Neuron (in vitro differentiated cells): ENCODE measurements around the gene APOL3.
"Not testable (repeated sequence)": the region's sequence is repeated elsewhere in the genome, so short reads cannot be mapped to it uniquely, and the experiment has no call there.

ENCODE experiments used
- H2AFZ ChIP-seq: one replicate; pipeline ENCODE4 v1.6.1; 2013; ENCODE audit warnings: low read depth, mild to moderate bottlenecking, inconsistent platforms, low read length, moderate library complexity
- H3K27me3 ChIP-seq: one replicate; pipeline ENCODE4 v1.6.1; 2013; ENCODE audit warnings: low read length; ENCODE audit not compliant: insufficient read depth
- H3K36me3 ChIP-seq: one replicate; pipeline ENCODE4 v1.6.1; 2013; ENCODE audit warnings: low read length; ENCODE audit not compliant: insufficient read depth
- H3K4me1 ChIP-seq: one replicate; pipeline ENCODE4 v1.6.1; 2013; ENCODE audit warnings: low read length; ENCODE audit not compliant: insufficient read depth
- H3K4me3 ChIP-seq: 2 replicates; pipeline ENCODE4 v1.5.1; 2013; ENCODE audit warnings: mild to moderate bottlenecking, low read length, moderate library complexity
- H3K9me3 ChIP-seq: one replicate; pipeline ENCODE4 v1.6.1; 2013; ENCODE audit warnings: low read length

The APOL3 gene

GRCh38 chr22:36160499-36160942, at the start of gene APOL3:
Gene APOL3, minus strand, starts transcription at chr22:36160755. Its CDS starts 11,700 bp downstream, at chr22:36149055.
- Histone ChIP-seq H3K27me3 (peaks cover 15% of the 10 kb centered on the region), H3K9me3 (no peaks in the 10 kb centered on the region), H3K36me3 (no peaks in the 10 kb centered on the region), H2AFZ (no peak within 1 kb of the TSS), H3K4me3 (no peak within 1 kb of the TSS), H3K4me1 (peaks cover 8% of the 10 kb centered on the region)

GRCh38 chr22:36210224-36210623, 49.7 kb upstream of the APOL3 start:
- Histone ChIP-seq H2AFZ (no peak overlapping the region), H3K9me3 (no peaks in the 10 kb centered on the region), H3K27me3 (no peaks in the 10 kb centered on the region), H3K36me3 (no peaks in the 10 kb centered on the region), H3K4me3 (no peak overlapping the region), H3K4me1 (peaks cover 8% of the 10 kb centered on the region)

GRCh38 chr22:36209488-36209908, 48.9 kb upstream of the APOL3 start:
- H3K4me1 ChIP-seq, H3K4me3 ChIP-seq, H2AFZ ChIP-seq, H3K27me3 ChIP-seq, H3K36me3 ChIP-seq, H3K9me3 ChIP-seq: not testable (repeated sequence)

GRCh38 chr22:36208914-36209313, 48.4 kb upstream of the APOL3 start:
- no peaks in the 10 kb centered on the region for H3K27me3 ChIP-seq

GRCh38 chr22:36208162-36208765, 47.7 kb upstream of the APOL3 start:
- Histone ChIP-seq H3K4me3 (no peak overlapping the region), H3K36me3 (no peaks in the 10 kb centered on the region), H2AFZ (no peak overlapping the region), H3K9me3 (no peaks in the 10 kb centered on the region), H3K27me3 (no peaks in the 10 kb centered on the region), H3K4me1 (peaks cover 4% of the 10 kb centered on the region)

More at GRCh38 chr22:36208914-36209313, 48.4 kb upstream of the APOL3 start:
- H2AFZ ChIP-seq, result no peak overlapping the region
- no peak overlapping the region for H3K4me3 ChIP-seq
- peaks cover 8% of the 10 kb centered on the region for H3K4me1 ChIP-seq
- no peaks in the 10 kb centered on the region for H3K9me3 ChIP-seq
- no peaks in the 10 kb centered on the region for H3K36me3 ChIP-seq

GRCh38 chr22:36206255-36206654, 45.7 kb upstream of the APOL3 start:
- peaks cover 2% of the 10 kb centered on the region for H3K4me1 ChIP-seq
- no peaks in the 10 kb centered on the region for H3K36me3 ChIP-seq
- no peaks in the 10 kb centered on the region for H3K27me3 ChIP-seq
- H2AFZ ChIP-seq, result no peak overlapping the region
- no peaks in the 10 kb centered on the region for H3K9me3 ChIP-seq
- H3K4me3 ChIP-seq, result no peak overlapping the region

- not testable (repeated sequence) for H2AFZ ChIP-seq, H3K4me1 ChIP-seq, H3K36me3 ChIP-seq
Measured at GRCh38 chr22:36205573-36205972, 45.0 kb upstream of the APOL3 start.

GRCh38 chr22:36204632-36205015, 44.1 kb upstream of the APOL3 start:
- H3K4me1 ChIP-seq, result peaks cover 2% of the 10 kb centered on the region
- no peaks in the 10 kb centered on the region for H3K36me3 ChIP-seq
- no peak overlapping the region for H3K4me3 ChIP-seq
- no peaks in the 10 kb centered on the region for H3K27me3 ChIP-seq
- no peaks in the 10 kb centered on the region for H3K9me3 ChIP-seq
- no peak overlapping the region for H2AFZ ChIP-seq

More at GRCh38 chr22:36205573-36205972, 45.0 kb upstream of the APOL3 start:
- H3K4me3 ChIP-seq, H3K27me3 ChIP-seq, H3K9me3 ChIP-seq: not testable (repeated sequence)

- H2AFZ ChIP-seq, result no peak overlapping the region
- no peaks in the 10 kb centered on the region for H3K36me3 ChIP-seq
- H3K27me3 ChIP-seq, result no peaks in the 10 kb centered on the region
- H3K4me1 ChIP-seq, result peaks cover 2% of the 10 kb centered on the region
- no peak overlapping the region for H3K4me3 ChIP-seq
- H3K9me3 ChIP-seq, result no peaks in the 10 kb centered on the region
Measured at GRCh38 chr22:36204001-36204631, 43.6 kb upstream of the APOL3 start.

- H3K4me1 ChIP-seq, H3K9me3 ChIP-seq, H2AFZ ChIP-seq, H3K27me3 ChIP-seq, H3K4me3 ChIP-seq, H3K36me3 ChIP-seq: not testable (repeated sequence)
Measured at GRCh38 chr22:36203441-36203840, 42.9 kb upstream of the APOL3 start.

GRCh38 chr22:36202906-36203305, 42.4 kb upstream of the APOL3 start:
- H3K9me3 ChIP-seq, H3K4me3 ChIP-seq, H3K36me3 ChIP-seq, H2AFZ ChIP-seq, H3K27me3 ChIP-seq: not testable (repeated sequence)
- peaks cover 11% of the 10 kb centered on the region for H3K4me1 ChIP-seq

GRCh38 chr22:36201630-36202319, 41.2 kb upstream of the APOL3 start, which contains the start of gene APOL4:
Gene APOL4, minus strand, starts transcription at chr22:36201809. Its CDS starts 75 bp downstream, at chr22:36201734.
- Histone ChIP-seq H3K9me3 (no peaks in the 10 kb centered on the region), H3K4me1 (peaks cover 19% of the 10 kb centered on the region), H2AFZ (no peak within 1 kb of the TSS), H3K36me3 (no peaks in the 10 kb centered on the region), H3K27me3 (no peaks in the 10 kb centered on the region), H3K4me3 (no peak within 1 kb of the TSS)

- not testable (repeated sequence) for H3K9me3 ChIP-seq, H3K27me3 ChIP-seq, H3K36me3 ChIP-seq, H2AFZ ChIP-seq, H3K4me3 ChIP-seq
- H3K4me1 ChIP-seq, result peaks cover 26% of the 10 kb centered on the region
Measured at GRCh38 chr22:36201025-36201424, 40.5 kb upstream of the APOL3 start.
